ENCODE measurements around the gene SCN3A.

SCN3A gene

DNA sequence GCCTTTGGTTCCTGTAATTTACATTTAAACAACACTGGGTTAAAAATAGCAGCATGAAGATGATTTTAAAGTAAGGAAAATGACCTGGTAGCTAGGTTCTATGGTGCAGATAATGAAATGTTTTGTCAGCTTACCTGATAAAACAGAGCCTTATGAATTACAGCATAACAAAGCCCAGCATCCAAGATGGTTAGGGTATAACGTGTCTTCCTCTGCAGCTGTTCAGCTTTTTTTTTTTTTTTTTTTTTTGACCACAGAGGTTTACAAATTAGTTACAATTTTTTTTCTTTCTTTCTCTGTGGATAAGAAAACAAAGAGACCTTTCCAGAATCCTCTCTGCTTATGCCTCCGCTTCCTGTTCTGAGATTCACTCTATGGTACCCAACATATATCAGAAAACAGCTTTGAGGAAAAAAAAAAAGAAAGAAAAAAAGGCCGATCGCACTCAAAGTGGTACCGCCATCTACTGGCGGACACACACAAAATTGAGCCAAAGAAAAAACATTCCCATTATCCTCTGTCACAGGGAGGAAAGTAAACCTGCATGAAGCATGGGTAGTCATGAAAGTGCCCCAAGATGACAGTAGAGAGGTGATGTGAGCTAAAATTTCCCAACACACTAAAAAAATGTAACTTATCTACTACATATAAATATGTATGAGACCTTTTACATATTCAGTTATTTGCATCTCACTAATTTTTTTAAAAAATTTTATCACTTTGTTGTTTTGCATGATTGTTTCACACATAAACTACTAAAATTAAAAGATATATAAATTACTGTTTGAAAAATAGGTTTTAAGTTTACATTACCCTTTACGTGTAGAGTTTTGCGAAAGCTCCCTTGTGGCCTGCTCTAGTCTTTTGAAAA, at the start of gene SCN3A:
SCN3A (minus strand) TSS at position 362 of the 871 bp plus-strand sequence. CDS start 27,656 bp downstream, outside the sequence.
- DNase-seq = no peak

DNA sequence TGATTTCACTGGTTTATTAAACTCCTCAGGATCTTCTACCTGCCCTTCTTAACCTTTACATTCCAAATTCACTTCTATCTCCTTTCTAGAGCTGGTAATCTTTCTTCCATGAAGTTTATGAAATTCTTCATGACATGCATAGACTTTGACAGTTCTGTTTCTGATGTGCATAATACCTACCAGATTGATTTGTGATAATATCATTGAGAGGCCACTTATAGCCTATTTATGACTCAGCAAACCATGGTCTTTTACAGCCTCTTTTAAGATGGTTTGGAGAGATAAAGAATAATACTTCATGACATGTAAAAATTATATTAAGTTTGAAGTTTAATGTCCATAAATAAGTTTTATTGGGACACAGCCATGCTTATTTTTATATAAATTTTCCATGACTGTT, 49.3 kb upstream of the SCN3A start:
- DNase-seq = no peak

DNA sequence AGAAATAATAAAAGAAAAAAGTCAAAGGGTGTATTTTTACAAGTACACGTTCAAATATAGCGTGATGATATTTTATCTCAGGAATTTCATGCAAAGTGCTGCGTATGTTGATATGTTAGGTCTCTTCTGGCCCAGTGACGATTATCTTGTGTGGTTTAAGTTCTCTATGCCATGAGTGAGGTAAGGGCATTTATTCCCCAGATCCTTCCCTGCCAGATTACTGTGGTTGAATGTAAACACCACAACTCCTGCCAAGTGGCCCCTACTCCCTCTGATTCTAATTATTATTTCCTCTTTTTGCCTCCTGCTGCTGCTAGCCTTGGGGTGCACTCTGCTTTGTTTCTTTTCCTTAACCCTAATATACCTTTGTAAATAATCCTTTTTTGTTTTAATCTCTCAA, 47.5 kb upstream of the SCN3A start:
- DNase-seq = no peak

DNA sequence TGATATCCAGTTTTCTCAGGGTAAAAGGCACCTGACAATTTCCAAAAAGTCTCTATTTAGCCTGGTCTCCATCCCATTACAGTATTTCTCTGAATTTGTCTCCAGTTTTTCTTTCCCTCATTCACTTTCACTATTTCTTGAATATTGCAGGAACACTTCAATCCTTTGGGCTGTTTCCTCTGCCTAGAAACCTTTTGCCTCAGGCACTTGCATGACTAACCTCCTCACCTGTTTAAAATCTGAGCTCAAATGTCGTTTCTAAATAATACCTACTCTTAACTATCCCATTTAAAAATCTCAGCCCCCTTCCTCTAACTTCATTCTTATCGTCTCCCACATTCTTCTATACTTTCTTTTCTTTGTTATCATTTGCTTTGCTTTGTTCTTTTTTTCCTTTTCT, 44.4 kb upstream of the SCN3A start:
- DNase-seq = no peak

DNA sequence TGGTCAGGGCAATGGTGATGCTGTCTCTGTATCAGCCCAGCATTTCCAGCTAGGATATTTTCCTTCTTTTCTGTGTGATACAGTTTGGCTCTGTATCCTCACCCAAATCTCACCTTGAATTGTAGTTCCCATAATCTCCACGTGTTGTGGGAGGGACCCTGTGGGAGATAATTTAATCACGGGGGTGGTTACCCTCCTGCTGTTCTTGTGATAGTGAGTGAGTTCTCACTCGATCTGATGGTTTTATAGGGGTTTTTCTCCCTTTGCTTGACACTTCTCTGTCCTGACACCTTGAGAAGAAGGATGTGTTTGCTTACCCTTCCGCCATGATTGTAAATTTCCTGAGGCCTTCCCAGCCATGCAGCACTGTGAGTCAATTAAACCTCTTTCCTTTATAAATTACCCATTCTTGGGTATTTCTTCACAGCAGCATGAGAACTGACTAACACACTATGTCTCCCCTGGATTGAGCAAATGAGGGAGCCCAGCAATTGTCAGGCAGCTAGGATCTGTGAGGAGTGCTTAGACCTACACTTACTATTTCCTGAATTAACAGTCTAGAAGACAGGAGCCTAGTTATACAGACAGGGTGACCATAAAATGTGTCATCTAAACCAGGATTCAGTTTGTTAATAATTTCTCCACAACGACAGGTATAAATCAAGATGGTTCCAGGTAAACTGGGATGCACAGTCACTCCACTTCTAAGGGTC, 41.4 kb upstream of the SCN3A start:
- no peak for DNase-seq

DNA sequence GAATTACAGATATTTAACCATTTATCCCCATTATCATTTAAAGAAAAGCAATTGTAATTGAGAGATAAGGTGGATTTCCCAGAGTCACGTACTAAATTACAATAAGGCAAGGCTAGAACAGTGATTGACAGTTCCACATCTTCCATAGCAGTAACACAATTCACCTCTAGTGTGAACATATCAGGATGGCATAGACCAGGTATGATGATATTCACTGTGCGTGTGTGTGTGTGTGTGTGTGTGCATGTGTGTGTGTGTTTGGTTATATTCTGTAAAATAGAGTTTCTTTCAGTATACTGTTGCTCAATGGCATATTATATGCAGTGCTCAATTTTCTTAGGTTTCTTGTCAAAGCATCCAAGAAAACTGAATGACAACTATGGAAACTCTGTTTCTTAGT, 37.1 kb upstream of the SCN3A start:
- no peak for DNase-seq

DNA sequence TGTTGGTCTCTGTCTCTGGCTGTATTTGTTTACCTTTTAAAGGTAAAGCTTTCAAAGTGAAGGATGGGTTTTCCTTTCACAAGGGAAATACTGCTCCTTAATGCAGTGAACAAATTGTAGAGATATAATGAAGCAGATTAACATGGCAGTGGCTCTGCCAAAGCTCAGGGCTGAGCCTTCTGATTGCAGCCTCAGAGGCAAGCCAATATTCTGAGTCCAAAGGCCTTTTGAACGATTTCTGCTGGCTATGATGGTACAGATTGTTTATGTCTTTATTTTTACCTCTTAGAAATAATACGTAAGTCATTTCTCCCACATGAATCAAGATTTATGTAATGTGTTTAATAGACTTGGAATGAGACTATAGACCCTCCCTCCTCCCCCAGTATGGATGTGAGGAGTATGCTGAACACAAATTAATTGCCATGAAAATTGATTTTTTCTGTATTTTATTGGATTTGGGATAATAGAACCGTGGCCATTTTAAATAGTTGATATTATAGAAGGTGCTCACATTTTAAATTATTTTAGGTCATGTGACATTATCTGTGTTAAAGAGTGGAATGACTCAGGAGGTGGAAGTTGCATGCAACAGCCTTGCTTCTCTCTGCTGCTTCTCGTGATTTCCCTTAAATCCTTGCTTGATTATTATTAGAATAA, 36.1 kb upstream of the SCN3A start:
- no peak for DNase-seq

DNA sequence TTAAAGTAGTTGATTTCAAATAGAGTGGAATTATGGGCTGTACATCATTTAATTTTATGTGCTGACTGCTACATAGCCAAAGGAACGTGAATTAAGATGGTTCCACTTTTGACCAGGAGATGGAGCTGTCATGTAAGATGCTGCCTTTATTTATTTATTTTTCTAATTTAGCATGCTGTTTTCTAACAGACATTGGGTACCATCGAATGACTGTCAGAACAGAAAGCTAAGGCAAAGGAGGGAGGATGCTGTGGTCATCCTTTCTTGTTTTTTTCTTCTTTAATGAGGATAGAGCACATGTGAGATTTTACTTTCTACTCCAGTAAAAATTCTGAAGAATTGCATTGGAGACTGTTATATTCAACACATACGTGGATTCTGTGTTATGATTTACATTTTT, 35.4 kb upstream of the SCN3A start, which contains the start of gene SCN2A:
SCN2A (plus strand) TSS at position 185 of the 400 bp plus-strand sequence. CDS start 56,410 bp downstream, outside the sequence.
- DNase-seq = peak; percentile 9

DNA sequence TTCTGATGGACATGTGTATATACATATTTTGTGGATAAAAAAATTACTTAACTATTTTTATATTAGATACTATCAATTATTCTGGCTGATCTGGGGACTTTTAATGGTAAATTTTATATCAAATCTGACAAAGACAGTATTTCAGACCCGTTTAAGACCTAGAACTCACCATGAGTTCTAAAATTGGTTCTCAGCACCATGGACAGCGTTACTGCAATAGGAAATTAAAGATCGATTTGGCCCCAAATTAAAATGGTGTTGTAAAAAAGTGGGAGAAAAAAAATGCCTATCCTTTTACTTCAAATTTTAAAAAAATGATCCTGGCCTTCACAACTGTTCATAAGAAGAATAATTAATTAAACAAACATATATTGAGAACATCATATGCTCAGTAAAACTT, 34.4 kb upstream of the SCN3A start:
- no peak for DNase-seq

DNA sequence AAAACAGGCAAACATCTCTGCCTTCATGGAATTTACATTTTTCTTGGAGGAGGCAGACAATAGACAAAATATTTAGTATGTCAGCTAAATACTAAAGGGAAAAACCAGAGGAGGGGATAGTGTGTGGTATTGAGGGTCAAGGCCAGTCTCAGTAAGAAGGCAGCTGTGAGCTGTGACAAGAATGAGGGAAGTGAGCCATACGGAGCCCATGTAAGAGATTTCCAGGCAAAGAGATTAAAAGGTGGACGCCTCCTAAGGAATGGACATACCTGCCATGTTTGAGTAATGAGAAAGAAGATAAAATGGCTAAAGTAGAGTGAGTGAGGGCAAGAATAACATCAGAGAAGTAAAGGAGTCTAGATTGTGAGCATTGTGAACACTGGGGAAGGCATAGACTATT, 33.2 kb upstream of the SCN3A start:
- DNase-seq = no peak

DNA sequence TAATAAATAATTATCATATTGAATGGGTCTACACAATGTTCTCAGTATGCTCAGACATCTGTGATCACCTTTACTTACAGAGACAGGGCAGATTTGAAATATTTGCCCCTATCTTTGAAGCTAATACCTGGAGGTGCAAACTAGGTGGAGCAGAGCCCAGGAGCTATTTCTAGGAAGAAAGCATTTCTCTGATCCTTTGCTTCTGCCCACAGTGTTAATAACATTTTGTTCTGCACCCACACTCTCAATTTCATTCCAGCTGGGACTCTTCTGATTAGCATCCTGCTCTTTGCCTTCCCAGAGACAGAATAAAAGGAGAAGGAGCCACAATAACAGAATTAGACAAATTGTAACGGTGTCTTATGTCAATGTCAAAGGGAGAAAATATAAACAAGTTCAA, 23.7 kb upstream of the SCN3A start:
- no peak for DNase-seq

DNA sequence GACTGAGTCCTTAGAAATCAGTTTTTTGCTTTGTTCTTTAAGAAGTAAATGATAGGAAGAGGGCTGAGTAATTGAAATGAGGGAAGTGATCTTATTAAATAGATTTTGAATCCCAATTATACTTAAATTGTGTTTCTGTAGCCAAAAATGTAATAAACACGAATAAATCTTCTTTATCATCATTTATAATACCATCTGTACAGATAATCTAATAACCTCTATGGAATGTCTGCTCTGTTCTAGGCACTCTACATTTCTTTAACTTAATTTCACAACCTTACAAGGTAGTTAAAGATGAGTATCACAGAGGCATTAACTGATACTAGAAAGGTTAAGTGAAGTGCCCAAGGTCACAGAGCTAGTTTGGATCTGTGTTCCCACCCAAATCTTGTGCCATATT, 21.1 kb upstream of the SCN3A start:
- DNase-seq = no peak

DNA sequence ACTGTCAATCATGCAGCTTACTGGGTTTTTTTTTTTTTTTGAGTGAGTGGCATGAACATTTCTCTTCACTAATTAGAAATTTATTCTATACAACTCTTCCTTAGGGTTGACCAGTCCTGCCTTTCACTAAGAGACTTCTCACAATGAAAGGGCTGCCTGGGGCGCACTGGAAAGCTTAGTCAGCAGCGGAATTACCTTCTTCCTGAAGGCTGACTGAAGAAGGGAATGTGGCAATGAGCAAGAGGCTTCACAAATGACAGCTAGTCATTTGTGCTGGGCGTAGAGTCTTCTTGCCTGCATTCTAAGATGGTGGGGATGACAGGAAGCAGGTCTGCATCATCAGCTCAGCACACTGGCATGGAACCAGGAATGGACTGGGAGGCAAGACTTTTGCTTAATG, 15.6 kb upstream of the SCN3A start:
- DNase-seq = no peak

DNA sequence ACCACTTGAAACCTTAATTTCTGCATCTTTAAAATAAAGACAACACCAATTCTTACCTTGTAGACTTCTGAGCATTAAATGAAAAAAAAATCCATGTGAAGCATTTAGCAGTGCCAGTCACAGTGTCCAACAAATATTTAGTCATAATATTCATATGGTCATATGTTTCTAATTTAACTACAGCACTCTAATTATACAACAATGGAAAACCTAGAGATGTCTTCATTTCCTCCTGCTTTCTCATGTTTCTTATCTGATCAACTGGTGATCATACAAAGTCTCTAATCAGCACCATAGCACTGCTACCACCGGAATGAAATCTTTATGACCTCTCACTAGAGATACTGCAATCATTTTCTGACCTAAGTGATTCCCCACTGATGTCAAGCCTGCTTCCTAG, 10.2 kb upstream of the SCN3A start:
- DNase-seq = no peak

DNA sequence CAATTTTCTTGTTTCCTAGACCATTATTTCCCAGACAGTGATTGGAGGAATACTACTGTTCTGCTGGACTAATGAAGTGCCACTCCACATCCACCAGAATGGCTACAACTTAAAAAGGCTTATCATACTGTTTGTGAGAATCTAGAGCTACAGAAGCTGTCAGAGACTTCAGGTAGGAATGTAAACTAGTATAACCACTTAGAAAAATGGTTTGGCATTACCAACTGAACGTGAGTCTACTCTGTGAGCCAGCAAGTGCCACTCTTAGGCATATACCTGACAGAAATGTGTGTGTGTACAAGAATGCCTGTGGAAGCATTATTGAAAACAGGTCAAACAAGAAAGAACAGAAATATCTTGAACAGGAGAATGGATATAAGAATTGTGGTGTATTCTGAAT, 4.2 kb upstream of the SCN3A start:
- no peak for DNase-seq

DNA sequence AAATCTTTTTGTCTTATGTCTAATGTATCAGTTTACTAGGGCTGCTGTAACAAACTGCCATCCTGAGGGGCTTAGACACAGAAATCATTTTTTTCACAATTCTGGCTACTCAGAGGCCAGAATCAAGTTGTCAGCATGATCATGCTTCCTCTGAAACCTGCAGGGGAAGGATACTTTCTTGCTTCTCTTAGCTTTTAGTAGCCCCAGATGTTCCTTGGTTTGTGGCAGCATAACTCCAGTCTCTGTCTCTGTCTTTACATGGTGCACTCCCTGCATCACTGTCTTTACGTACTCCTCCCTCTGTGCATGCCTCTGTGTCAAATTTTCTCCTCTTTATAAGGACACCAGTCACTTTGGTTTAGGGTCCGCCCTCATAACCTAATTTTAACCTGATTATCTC, 2.0 kb upstream of the SCN3A start:
- no peak for DNase-seq

DNA sequence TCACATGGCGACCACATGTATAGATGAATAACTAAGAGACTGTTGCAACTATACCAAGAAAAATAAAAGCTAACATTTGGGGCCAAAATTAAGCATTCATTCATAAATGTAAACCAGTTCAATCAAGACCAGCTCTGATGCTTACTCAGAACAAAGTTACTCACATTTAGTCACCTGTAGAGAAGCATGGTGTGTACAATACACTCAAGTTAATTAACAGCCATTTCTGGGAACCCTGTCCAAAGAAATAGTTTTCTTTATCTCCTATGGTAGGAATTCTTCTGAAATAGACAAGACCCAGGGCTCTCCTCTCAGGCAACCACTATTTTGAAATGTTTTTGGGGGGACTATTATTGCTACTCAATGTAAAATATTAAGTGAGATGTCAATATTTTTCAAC, 1.6 kb downstream of the SCN3A start:
- no peak for DNase-seq

DNA sequence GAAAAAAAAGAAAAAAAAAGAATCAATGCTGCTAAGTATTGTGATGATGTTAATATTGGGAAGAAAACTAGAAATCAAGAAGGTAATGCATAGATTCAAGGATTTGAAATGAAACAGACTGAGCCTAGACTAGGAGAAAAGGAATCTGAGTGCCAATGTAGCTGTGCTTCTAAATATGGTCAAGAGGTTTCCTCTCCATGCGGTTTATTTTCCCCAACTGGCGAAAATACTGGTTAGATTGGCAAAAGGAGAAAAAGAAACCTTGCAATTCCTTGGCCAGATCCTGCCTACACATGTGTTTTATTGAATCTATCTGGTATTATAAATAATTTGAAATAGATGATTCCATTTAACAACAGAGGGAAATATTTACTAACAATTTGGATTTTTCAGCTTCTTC, 5.7 kb downstream of the SCN3A start:
- no peak for DNase-seq

DNA sequence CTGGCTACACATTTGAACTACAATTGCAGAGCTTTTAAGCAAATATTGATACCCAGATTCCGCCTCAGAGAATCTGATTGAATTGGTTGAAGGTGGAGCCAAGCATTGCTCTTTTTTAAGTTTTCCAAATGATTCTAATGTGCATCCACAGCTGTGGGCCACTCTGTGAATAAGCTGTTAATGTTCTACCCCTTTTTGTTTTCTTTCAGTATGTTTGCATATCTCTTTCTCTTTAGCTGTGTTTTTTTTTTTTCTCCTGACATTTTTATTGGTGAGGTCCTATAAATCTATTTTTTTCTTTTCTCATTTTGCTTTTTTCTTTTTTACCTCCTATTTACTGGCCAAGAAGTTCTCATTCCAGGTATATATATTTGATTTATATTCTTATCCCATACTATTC, 6.5 kb downstream of the SCN3A start:
- DNase-seq = no peak

DNA sequence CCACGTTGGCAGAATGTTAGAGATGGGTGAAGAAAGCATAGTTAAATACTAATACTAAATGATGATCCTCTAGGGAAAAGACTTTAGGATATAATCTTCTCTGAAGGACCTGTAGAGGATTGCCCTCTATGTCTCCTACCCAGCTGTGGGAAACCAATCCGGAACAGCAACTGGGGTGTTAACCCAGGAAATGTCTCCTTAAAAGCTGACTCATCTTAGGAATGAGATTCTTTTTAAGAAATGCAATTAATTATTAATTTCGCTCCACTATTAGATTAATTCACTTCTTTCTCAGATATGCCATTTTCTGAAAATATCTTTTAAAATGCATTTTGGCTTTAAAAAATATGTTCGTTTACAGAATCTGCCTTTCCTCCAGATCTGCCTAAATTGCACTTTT, 7.4 kb downstream of the SCN3A start:
- DNase-seq = no peak

DNA sequence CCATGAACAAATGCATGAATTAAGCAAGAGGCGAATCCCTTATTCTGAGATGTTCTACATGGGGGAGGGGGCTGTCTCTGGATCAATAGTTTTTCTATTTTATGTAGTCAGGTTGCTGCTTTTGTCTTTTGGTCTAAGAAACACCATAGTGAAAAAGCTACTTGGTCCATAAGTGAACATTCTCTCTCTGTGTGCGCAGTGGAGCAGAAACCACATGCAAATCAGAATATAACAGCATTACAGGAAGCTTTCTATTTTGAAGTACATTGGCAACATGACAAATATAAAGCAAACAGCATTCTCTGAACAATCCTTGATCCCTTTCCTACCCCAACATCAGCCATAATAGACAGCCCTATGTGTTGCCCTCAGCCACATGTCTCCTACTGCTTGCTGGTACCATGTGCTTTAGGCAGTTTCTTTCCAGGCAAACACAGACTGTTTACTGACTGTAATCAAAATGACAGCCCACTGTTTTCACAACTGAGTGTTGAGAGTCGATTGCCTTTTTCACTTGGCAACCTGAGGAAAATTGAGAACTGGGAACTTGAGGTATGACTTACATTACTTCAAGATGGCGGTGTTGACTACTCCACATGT, 10.6 kb downstream of the SCN3A start:
- no peak for DNase-seq

DNA sequence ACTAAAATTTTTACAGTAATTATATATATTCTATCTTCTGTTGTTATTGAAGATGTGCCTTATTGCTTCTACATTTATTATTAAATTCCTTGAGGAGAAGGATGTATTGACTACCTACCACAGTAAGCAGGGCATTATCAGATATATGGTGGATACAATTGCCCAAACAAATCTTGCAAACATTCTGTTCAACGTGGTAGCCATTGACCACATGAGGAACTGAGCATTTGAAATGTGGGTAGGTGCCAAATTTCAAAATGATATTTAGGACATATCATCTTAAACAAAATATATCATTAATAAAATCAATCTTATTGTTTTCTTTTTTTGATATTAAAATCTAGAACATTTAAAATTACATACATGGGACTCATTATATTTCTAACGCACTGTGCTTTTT, 11.1 kb downstream of the SCN3A start:
- DNase-seq = no peak

DNA sequence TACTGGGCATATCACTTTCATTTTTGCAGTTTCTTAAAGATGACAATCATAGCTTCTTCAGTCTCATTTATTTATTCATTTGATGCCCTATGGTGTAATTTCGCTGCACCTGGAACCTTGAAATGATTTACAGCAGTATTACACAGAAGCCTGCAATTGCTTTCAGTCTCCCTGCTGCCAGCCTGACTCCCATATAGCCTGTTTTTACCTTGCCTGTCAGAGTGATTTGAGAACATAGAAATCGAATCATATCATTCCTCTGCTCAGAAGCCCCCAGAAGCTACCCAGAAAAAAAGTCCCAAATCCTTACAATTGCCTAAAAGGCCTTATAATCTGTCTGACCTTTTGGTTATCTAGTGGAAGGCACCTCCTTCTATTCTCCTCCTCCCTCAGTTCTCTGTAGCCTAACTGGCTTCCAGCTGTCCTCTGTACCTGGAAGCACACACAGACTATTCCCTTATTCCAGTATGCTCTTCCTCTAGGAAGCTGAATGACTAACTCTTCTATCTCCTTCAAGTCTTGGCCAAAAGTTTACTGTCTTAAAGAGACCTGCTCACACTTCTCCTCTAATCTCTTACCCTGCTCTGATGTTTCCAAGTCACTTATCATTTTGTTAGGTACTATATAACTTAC, 12.6 kb downstream of the SCN3A start:
- no peak for DNase-seq
